Thyroid gland (tissue), 4 donors: ENCODE results near the gene SYNCRIP.

Experiments
- CTCF ChIP-seq, 6 experiments: fragments of 200-600 bp in 3 of 6; fragments of 450-650 bp in 3 of 6; sonication (generic) in 3 of 6; IDR thresholded peaks; one replicate each; pipeline ENCODE4 v1.5.1; 2016 to 2019; ENCODE audit warnings: antibody characterized with exemption in 6 of 6, mild to moderate bottlenecking in 2 of 6, inconsistent platforms in 1 of 6, moderate library complexity in 1 of 6
- POLR2A ChIP-seq, 2 donors: fragments of 450-650 bp; IDR thresholded peaks; one replicate each; pipeline ENCODE4 v1.6.1; 2017; ENCODE audit warnings: antibody characterized with exemption in 2 of 2, mild to moderate bottlenecking in 2 of 2, moderate library complexity in 1 of 2

- TF ChIP-seq CTCF (IDR thresholded peaks at IDR 0.05), result no peak
- no peak for TF ChIP-seq POLR2A (IDR thresholded peaks at IDR 0.05)
These were observed 67.6 kb downstream of the SYNCRIP start for GRCh38 chr6:85574932-85575598.
